ENCODE data around the gene NEUROG1.

DNA sequence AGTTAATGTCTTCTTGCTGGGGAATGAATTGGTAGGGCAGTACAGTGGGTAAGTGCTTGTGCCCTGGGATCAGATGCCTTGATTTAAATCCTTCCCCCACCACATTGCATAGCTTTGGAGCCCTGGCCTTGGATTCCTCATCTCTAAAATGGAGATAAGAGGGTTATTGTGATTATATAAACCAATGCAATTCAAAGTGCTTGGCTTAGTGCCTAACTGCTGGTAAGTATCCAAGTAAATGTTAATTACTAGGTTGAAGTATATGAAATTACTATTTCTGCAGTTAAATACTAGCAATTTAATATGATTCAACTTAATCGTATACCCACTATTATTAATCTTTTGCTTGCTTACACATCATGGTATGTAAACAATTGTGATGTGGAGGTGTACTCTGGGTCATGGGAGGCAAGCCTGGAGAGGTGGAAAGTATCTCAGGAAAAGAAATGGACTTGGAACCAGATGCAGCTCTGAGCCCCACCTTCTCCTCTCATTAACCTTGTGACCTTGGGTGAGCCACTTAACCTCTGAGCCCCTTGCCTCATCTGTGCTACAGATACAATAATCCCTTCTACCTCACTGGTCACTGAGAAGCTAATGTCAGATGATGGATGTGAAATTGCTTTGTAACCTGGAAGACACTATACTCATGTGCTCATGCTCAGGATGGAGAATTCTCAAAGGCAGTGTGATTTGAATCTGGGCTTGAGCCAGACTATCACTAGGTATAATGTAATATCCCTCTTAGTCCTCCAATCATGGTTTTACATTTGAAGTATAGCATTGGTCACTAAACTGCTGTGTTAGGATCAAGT, 23.8 kb downstream of the NEUROG1 start:
- TF ChIP-seq CTCF (IDR thresholded peaks at IDR 0.05 in 4 of 5, conservative IDR thresholded peaks at IDR 0.05 in 1 of 5) (no peak), POLR2A (IDR thresholded peaks at IDR 0.05) (no peak)

Measured in gastrocnemius medialis (tissue), 4 donors.